Esophagus squamous epithelium (tissue), 4 donors: ENCODE data around the gene CANT1.

Experiments used
- CTCF ChIP-seq, 6 experiments: fragments of 450-650 bp in 4 of 6; fragments of 200-600 bp in 2 of 6; sonication (generic) in 2 of 6; IDR thresholded peaks; one replicate each; pipeline ENCODE4 v1.5.1; 2016 to 2019; ENCODE audit warnings: antibody characterized with exemption in 6 of 6, mild to moderate bottlenecking in 4 of 6, moderate library complexity in 4 of 6
- POLR2A ChIP-seq, 4 donors: fragments of 450-650 bp; IDR thresholded peaks; one replicate each; pipeline ENCODE4 v1.6.1; 2017; ENCODE audit warnings: antibody characterized with exemption in 4 of 4, mild to moderate bottlenecking in 4 of 4, moderate library complexity in 3 of 4

GRCh38 chr17:79012563-79013134 is 3.1 kb upstream of the CANT1 start:
- TF ChIP-seq CTCF (IDR thresholded peaks at IDR 0.05) (no peak), POLR2A (IDR thresholded peaks at IDR 0.05) (no peak)
